NT2/D1 (cell line): ENCODE data around the gene SRCAP.

Experiments
- SUZ12 ChIP-seq: IDR thresholded peaks from 2 replicates; pipeline ENCODE4 v1.6.1; 2011; ENCODE audit not compliant: insufficient read length, insufficient read depth; ENCODE audit errors: extremely low read depth
- ZNF274 ChIP-seq: IDR thresholded peaks from 2 replicates; pipeline ENCODE4 v1.6.1; 2011; ENCODE audit warnings: mild to moderate bottlenecking, low read depth, low read length

DNA sequence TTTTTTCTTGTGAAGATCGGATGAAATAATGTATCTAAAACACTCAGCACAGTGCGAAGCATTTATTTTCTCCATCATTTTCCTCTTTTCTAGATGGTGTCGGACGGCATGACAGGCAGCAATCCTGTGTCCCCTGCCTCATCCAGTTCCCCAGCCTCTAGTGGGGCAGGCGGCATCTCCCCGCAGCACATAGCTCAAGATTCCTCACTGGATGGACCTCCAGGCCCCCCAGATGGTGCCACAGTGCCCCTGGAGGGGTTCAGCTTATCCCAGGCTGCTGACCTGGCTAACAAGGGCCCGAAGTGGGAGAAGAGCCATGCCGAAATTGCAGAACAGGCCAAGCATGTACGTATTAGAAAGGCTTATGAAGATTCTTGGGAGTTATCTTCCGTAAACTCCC is 5.0 kb downstream of the SRCAP start:
- TF ChIP-seq ZNF274: no peak
- no peak for TF ChIP-seq SUZ12
